ENCODE measurements around the gene MYH7. TPM values are rescaled to one million over a fixed set of nuclear protein-coding genes. Genes with fewer than 3 reads are reported as not detected.
"Not testable (repeated sequence)": the region's sequence is repeated elsewhere in the genome, so short reads cannot be mapped to it uniquely, and the experiment has no call there.

The MYH7 gene
- polyA plus RNA-seq, 1 experiment: not detected

DNA sequence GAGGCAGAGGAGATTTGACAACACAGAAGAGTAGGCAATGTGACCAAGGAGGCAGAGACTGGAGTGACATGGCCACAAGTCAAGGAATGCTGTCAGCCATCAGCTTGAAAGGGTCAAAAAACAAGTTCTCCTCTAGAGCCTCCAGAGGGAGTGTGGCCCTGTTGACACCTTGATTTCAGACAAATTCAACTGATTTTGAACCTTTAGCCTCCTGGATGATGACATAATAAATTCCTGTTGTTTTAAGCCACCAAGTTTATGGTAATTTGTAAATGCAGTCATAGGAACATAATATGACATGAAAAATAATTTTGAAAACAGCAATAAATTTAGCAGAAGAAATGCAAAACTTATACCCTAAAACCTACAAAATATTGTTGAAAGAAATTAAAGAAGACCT lies 25.5 kb upstream of the MYH7 start:
- CTCF ChIA-PET: no interaction called here
- POLR2A ChIA-PET: no interaction called here
- H3K27ac ChIP-seq (ENCODE audit: low read depth, low read length): no peak overlapping the region
- no peak for DNase-seq (ENCODE audit: low read depth, low spot score)
- no peak overlapping the region for H3K4me3 ChIP-seq (ENCODE audit: low read depth, low read length)
- H3K9me3 ChIP-seq (ENCODE audit: control insufficient read depth, insufficient read depth, low read length): no peaks in the 10 kb centered on the region
- TF ChIP-seq, protein P1, sequence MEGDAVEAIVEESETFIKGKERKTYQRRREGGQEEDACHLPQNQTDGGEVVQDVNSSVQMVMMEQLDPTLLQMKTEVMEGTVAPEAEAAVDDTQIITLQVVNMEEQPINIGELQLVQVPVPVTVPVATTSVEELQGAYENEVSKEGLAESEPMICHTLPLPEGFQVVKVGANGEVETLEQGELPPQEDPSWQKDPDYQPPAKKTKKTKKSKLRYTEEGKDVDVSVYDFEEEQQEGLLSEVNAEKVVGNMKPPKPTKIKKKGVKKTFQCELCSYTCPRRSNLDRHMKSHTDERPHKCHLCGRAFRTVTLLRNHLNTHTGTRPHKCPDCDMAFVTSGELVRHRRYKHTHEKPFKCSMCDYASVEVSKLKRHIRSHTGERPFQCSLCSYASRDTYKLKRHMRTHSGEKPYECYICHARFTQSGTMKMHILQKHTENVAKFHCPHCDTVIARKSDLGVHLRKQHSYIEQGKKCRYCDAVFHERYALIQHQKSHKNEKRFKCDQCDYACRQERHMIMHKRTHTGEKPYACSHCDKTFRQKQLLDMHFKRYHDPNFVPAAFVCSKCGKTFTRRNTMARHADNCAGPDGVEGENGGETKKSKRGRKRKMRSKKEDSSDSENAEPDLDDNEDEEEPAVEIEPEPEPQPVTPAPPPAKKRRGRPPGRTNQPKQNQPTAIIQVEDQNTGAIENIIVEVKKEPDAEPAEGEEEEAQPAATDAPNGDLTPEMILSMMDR (IDR thresholded peaks at IDR 0.05; ENCODE audit: low read depth, low read length): no peak
- peaks cover 2% of the 10 kb centered on the region for H3K27me3 ChIP-seq (ENCODE audit: control insufficient read depth, insufficient read depth, low read length)

DNA sequence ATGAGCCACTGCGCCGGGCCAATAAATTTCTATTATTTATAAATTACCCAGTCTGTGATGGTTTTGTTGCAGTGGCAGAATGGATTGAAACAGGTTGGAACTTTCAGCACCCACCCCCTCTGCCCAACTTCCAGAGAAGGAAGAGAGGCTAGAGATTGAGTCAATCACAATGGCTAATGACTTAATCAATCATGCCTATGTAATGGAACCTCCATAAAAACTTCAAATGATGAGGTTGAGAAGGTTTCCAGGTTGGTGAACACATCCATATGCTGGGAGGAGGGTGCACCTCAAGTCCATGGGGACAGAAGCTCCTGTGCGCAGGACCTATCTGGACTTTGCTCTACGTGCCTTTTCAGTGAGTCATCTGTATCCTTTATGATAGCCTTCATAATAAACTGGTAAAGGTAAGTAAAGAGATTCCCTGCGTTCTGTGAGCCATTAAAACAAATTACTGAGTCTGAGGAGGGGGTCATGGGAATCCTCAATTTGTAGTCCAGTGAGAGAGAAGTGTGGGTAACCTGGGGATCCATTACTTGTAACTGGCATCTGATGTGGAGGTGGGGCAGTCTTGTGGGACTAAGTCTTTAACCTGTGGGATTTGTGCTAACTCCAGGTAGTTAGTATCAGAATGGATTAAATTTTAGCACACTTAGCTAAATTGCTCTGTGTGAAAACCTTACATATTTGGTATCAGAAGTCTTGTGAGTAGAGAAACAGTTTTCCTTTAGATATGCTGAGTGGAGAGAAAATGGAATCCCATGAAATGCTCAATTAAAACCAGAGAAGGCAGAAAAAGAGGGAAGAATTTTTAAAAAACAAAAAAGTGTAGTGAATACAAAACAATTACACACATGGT lies 22.4 kb upstream of the MYH7 start:
- Histone ChIP-seq H3K27ac (ENCODE audit: low read depth, low read length) (no peak overlapping the region), H3K27me3 (ENCODE audit: control insufficient read depth, insufficient read depth, low read length) (peaks cover 5% of the 10 kb centered on the region), H3K4me3 (ENCODE audit: low read depth, low read length) (no peak overlapping the region), H3K9me3 (ENCODE audit: control insufficient read depth, insufficient read depth, low read length) (no peaks in the 10 kb centered on the region)
- no peak for DNase-seq (ENCODE audit: low read depth, low spot score)
- TF ChIP-seq, protein P1 (IDR thresholded peaks at IDR 0.05; ENCODE audit: low read depth, low read length): no peak
- POLR2A ChIA-PET: no interaction called here
- CTCF ChIA-PET: interaction anchor here (0.6 kb wide), 1 partner anchor 129 kb away, joined by 4 read pairs; no protein-coding TSS in a partner anchor

DNA sequence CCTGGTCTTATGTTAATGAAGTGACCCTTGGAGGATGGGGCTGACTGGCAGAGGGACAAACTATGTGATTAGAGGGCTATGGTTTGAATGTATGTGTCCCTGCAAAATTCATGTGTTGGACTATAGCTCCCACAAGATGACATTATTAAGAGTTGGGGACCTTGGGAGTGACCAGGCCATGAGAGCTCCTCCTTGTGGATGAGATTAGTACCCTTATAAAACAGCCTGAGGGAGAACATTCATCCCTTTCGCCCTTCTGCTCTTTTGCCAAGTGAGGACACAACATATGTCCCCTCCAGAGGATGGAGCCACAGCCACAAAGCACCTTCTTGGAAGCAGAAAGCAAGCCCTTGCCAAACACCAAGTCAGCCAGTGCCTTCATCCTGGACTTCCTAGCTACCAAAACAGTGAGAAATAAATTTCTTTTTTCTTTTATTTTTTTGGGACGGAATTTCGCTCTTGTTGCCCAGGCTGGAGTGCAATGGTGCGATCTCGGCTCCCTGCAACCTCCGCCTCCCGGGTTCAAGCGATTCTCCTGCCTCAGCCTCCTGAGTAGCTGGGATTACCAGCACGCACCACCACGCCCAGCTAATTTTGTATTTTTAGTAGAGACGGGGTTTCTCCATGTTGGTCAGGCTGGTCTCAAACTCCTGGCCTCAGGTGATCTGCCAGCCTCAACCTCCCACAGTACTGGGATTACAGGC lies 21.6 kb upstream of the MYH7 start:
- TF ChIP-seq, protein P1 (IDR thresholded peaks at IDR 0.05; ENCODE audit: low read depth, low read length): peak; percentile 24; the same call in 1 of the 2 replicates
- POLR2A ChIA-PET; H3K4me3 ChIP-seq (ENCODE audit: low read depth, low read length); H3K27ac ChIP-seq (ENCODE audit: low read depth, low read length); DNase-seq (ENCODE audit: low read depth, low spot score); H3K27me3 ChIP-seq (ENCODE audit: control insufficient read depth, insufficient read depth, low read length); H3K9me3 ChIP-seq (ENCODE audit: control insufficient read depth, insufficient read depth, low read length): not testable (repeated sequence)
- CTCF ChIA-PET: interaction anchor here (0.6 kb wide), 1 partner anchor 128 kb away, joined by 4 read pairs; no protein-coding TSS in a partner anchor

DNA sequence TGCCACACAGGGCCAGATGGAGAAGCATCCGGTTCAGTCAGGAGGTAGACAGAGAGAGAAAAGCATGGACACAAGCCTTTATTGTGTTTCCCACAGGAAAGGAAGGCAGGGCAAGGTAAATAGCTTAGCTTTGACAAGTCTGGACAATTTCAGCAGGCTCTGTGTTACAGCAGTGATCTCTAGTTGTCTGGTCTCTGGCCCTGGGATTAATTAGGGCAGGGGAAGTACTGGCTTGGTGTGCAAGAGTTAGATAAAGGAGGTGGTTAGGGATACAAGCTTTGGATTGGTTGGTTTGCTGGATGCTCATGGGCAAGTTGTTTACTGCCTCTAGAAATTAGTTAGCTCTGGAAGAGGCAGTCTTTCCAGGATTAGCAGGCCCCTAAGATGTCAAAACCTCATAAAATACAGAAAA lies 19.0 kb upstream of the MYH7 start:
- TF ChIP-seq, protein P1 (IDR thresholded peaks at IDR 0.05; ENCODE audit: low read depth, low read length): no peak
- CTCF ChIA-PET: interaction anchor here (0.6 kb wide), 1 partner anchor 12 kb away, joined by 4 read pairs; no protein-coding TSS in a partner anchor
- peaks cover 10% of the 10 kb centered on the region for H3K27me3 ChIP-seq (ENCODE audit: control insufficient read depth, insufficient read depth, low read length)

DNA sequence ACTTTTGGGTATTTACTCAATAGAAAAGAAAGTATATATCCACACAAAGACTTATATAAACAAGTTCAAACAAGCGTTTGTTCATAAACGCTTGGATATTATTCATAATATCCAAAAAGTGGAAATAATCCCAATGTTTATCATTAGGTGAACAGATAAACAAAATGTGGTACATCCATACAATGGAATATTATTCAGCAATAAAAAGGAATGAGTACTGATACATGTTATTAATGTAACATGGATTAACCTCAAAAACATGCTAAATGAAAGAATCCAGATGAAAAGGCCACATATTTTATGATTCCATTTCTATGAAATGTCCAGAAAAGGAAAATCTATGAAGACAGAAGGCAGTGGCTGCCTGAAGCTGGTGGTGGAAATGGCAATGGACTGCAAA lies 16.8 kb upstream of the MYH7 start:
- DNase-seq (ENCODE audit: low read depth, low spot score): no peak
- Histone ChIP-seq H3K27ac (ENCODE audit: low read depth, low read length) (no peak overlapping the region), H3K4me3 (ENCODE audit: low read depth, low read length) (no peak overlapping the region), H3K27me3 (ENCODE audit: control insufficient read depth, insufficient read depth, low read length) (peaks cover 15% of the 10 kb centered on the region), H3K9me3 (ENCODE audit: control insufficient read depth, insufficient read depth, low read length) (no peaks in the 10 kb centered on the region)
- CTCF ChIA-PET: no interaction called here
- TF ChIP-seq, protein P1 (IDR thresholded peaks at IDR 0.05; ENCODE audit: low read depth, low read length): no peak
- POLR2A ChIA-PET: interaction anchor here (0.6 kb wide), 1 partner anchor 29 kb away, joined by 6 read pairs; no protein-coding TSS in a partner anchor

More for the DNA sequence above, 19.0 kb upstream of the MYH7 start:
- no peak overlapping the region for H3K4me3 ChIP-seq (ENCODE audit: low read depth, low read length)
- POLR2A ChIA-PET: no interaction called here
- no peaks in the 10 kb centered on the region for H3K9me3 ChIP-seq (ENCODE audit: control insufficient read depth, insufficient read depth, low read length)
- no peak overlapping the region for H3K27ac ChIP-seq (ENCODE audit: low read depth, low read length)
- no peak for DNase-seq (ENCODE audit: low read depth, low spot score)

Data from AG04450 (cell line).